Upper lobe of left lung (tissue), 6 donors: ENCODE measurements around the gene FOLR2. TPM values are rescaled to one million over a fixed set of nuclear protein-coding genes. Genes with fewer than 3 reads are reported as not detected.
A peak's percentile ranks its signal among the peaks of the same experiment; 100 is the strongest.

Experiments
- ATAC-seq, 2 donors: fragments of 200-7000 bp; cut with Tn5 transposase; one replicate each; pipeline ENCODE4 v1.9.1; 2022; ENCODE audit warnings: mild to moderate bottlenecking in 2 of 2, moderate library complexity in 2 of 2; ENCODE audit not compliant: low FRiP score in 2 of 2
- DNase-seq, 2 donors: peaks; one replicate each; pipeline ENCODE4 v3.0.0-alpha.2; 2019 to 2020
- H3K27ac ChIP-seq, 4 donors: fragments of 200-600 bp; sonication (generic); one replicate each; pipeline ENCODE4 v1.5.1; 2016 to 2019
- H3K27me3 ChIP-seq, 4 donors: fragments of 200-600 bp; sonication (generic); one replicate each; pipeline ENCODE4 v1.5.1; 2017 to 2019
- H3K36me3 ChIP-seq, 4 donors: fragments of 200-600 bp; sonication (generic); one replicate each; pipeline ENCODE4 v1.5.1; 2016 to 2019
- H3K4me1 ChIP-seq, 4 donors: fragments of 200-600 bp; sonication (generic); one replicate each; pipeline ENCODE4 v1.5.1; 2018 to 2019
- H3K4me3 ChIP-seq, 4 donors: fragments of 200-600 bp; sonication (generic); one replicate each; pipeline ENCODE4 v1.5.1; 2017 to 2019; ENCODE audit warnings: mild to moderate bottlenecking in 2 of 4, moderate library complexity in 1 of 4
- H3K9me3 ChIP-seq, 4 donors: fragments of 200-600 bp; sonication (generic); one replicate each; pipeline ENCODE4 v1.5.1; 2018 to 2019
- EP300 ChIP-seq, 4 donors: sonication (generic); formaldehyde crosslinking; IDR thresholded peaks; one replicate each; pipeline ENCODE4 v1.5.1; 2017; ENCODE audit warnings: antibody characterized with exemption in 4 of 4, control low read depth in 2 of 4
- POLR2A ChIP-seq, 4 donors: fragments of 450-650 bp; IDR thresholded peaks; one replicate each; pipeline ENCODE4 v1.5.1; 2016 to 2017; ENCODE audit warnings: antibody characterized with exemption in 4 of 4, mild to moderate bottlenecking in 2 of 4
- POLR2AphosphoS5 ChIP-seq, 2 donors: sonication (generic); formaldehyde crosslinking; IDR thresholded peaks; one replicate each; pipeline ENCODE4 v1.5.1; 2017; ENCODE audit warnings: antibody characterized with exemption in 2 of 2
- WGBS, 2 donors: methylation state at CpG; one replicate each; pipeline ENCODE4 v1.1.5; 2017 to 2018; 5-methylcytosine and 5-hydroxymethylcytosine counted together
- total RNA-seq, 6 donors: library from RNA; depleted of rRNA in 4 of 6; stranded (reverse); fragments of >200 nt in 4 of 6; gene quantifications; one replicate each; pipeline versions ENCODE4 v1.1.0 to v1.2.1, GENCODE V29; 2016 to 2021
- TF ChIP-seq, protein P1 (sequence below), 6 experiments: fragments of 450-650 bp in 4 of 6; fragments of 200-600 bp in 2 of 6; sonication (generic) in 2 of 6; IDR thresholded peaks; one replicate each; pipeline ENCODE4 v1.5.1; 2016 to 2019; ENCODE audit warnings: antibody characterized with exemption in 6 of 6
- donor health status: DM: no; HTN: no; CAD: no; lungs with moderate emphysema.
- donor health status: DM: no; HTN: yes; CAD: no; lungs with severe emphysema.

The FOLR2 gene
- total RNA-seq, 6 donors from 2014 or later = 4.8 to 28.7 (median 12.8) TPM

DNA sequence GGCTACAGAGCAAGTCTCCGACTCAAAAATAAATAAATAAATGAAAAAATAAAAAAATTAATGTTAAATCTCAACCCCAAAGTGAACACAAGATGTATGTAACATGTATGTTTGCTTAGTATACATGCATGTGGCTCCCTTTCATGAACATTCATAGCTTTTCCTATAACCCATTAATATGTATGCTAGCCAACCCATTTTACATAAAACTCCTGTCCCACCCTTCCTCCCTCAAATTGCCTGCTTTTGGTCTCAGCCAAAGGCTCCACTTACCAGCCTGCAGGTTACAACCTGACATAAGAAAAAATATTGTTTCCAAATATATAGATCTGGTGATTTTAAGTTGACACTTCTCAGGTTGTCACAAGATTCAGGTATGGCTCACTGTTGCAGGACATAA, 28.3 kb upstream of the FOLR2 start:
- no peak for TF ChIP-seq EP300 (IDR thresholded peaks at IDR 0.05)
- no peak for TF ChIP-seq POLR2A (IDR thresholded peaks at IDR 0.05)
- no peak for TF ChIP-seq POLR2AphosphoS5 (IDR thresholded peaks at IDR 0.05)
- TF ChIP-seq, protein P1, sequence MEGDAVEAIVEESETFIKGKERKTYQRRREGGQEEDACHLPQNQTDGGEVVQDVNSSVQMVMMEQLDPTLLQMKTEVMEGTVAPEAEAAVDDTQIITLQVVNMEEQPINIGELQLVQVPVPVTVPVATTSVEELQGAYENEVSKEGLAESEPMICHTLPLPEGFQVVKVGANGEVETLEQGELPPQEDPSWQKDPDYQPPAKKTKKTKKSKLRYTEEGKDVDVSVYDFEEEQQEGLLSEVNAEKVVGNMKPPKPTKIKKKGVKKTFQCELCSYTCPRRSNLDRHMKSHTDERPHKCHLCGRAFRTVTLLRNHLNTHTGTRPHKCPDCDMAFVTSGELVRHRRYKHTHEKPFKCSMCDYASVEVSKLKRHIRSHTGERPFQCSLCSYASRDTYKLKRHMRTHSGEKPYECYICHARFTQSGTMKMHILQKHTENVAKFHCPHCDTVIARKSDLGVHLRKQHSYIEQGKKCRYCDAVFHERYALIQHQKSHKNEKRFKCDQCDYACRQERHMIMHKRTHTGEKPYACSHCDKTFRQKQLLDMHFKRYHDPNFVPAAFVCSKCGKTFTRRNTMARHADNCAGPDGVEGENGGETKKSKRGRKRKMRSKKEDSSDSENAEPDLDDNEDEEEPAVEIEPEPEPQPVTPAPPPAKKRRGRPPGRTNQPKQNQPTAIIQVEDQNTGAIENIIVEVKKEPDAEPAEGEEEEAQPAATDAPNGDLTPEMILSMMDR (IDR thresholded peaks at IDR 0.05) = no peak
- H3K27ac ChIP-seq = peak overlapping the region in 1 of 4 donors; percentile 62
- ATAC-seq = no peak
- H3K4me3 ChIP-seq = no peak overlapping the region
- WGBS, 2 donors = 85 to 94% methylated on average over 1 of the region's 1 CpG
- H3K9me3 ChIP-seq = no peaks in the 10 kb centered on the region
- peaks cover 0 to 25% (median 9%) of the 10 kb centered on the region in 4 donors for H3K4me1 ChIP-seq
- no peaks in the 10 kb centered on the region for H3K27me3 ChIP-seq
- DNase-seq = no peak
- H3K36me3 ChIP-seq = no peaks in the 10 kb centered on the region

DNA sequence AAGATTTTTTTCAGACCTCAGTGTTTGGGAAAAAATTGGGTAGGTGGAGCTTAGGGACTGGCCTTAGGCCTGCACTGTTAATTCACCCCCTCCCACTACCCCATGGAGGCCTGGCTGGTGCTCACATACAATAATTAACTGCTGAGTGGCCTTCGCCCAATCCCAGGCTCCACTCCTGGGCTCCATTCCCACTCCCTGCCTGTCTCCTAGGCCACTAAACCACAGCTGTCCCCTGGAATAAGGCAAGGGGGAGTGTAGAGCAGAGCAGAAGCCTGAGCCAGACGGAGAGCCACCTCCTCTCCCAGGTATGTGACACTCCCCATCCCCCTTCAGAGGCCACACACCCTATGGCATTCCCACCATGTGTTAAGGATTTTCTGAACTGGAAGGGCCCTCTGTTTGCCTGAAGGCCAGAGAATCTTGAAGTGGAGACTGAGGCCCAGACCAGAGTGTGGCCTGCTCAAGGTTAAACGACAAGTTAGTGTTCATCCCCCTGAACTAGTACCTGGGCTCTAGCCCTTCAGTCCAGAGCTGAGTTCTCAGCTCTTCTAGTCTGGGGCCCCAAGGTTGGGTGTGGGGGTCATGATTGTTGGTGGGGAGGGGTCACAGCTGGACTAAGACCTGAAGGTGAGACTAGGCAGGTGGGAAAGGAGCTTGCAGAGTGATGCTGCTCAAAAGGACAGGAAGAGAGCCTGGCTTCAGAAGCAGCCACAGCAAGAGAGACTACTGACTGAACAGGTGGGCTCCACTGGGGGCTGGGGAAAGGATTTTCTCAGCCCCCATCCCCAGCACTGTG, 26.9 kb upstream of the FOLR2 start:
- H3K27ac ChIP-seq = peak overlapping the region; percentile 24 to 62 (median 60)
- no peak overlapping the region for H3K4me3 ChIP-seq
- TF ChIP-seq, protein P1 (IDR thresholded peaks at IDR 0.05) = no peak
- TF ChIP-seq EP300 (IDR thresholded peaks at IDR 0.05) (no peak), POLR2AphosphoS5 (IDR thresholded peaks at IDR 0.05) (no peak), POLR2A (IDR thresholded peaks at IDR 0.05) (no peak)
- no peaks in the 10 kb centered on the region for H3K27me3 ChIP-seq
- DNase-seq (peak in 1 of 2 donors; percentile 58), ATAC-seq (peak; percentile 31 to 89)
- no peaks in the 10 kb centered on the region for H3K36me3 ChIP-seq
- peaks cover 0 to 25% (median 6%) of the 10 kb centered on the region in 4 donors for H3K4me1 ChIP-seq
- H3K9me3 ChIP-seq = no peaks in the 10 kb centered on the region
- 26 to 62% methylated on average over 3 of the region's 3 CpGs for WGBS, 2 donors

DNA sequence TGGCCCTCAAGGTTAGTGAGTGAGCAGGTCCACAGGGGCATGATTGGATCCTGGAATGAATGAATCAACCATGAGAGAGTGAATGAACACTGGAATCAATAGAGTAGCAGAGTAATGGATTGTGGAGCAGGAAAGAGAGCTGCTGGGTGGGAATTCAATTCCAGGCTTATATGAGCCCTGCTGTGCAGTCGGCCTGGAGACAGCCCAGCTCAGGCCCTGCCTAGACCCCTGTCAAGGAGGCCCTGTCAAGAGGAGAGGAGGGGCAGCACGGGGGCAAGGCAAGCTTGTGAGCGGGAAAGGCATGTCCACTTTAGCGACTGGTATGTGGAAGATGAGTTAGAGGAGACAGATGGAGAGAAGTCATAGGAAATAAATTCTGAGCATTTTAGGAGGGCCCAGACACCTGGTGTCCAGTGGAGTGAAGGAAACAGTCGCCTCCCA, 25.9 kb upstream of the FOLR2 start:
- Histone ChIP-seq H3K4me1 (peaks cover 0 to 25% (median 6%) of the 10 kb centered on the region in 4 donors), H3K27ac (peak overlapping the region in 2 of 4 donors; percentile 57 to 62), H3K36me3 (no peaks in the 10 kb centered on the region), H3K9me3 (no peaks in the 10 kb centered on the region), H3K27me3 (no peaks in the 10 kb centered on the region), H3K4me3 (no peak overlapping the region)
- TF ChIP-seq EP300 (IDR thresholded peaks at IDR 0.05) (no peak), POLR2A (IDR thresholded peaks at IDR 0.05) (no peak), POLR2AphosphoS5 (IDR thresholded peaks at IDR 0.05) (no peak)
- TF ChIP-seq, protein P1 (IDR thresholded peaks at IDR 0.05) = no peak
- DNase-seq = no peak
- WGBS, 2 donors = 72 to 73% methylated on average over 5 of the region's 5 CpGs
- peak in 1 of 2 donors; percentile 8 for ATAC-seq

DNA sequence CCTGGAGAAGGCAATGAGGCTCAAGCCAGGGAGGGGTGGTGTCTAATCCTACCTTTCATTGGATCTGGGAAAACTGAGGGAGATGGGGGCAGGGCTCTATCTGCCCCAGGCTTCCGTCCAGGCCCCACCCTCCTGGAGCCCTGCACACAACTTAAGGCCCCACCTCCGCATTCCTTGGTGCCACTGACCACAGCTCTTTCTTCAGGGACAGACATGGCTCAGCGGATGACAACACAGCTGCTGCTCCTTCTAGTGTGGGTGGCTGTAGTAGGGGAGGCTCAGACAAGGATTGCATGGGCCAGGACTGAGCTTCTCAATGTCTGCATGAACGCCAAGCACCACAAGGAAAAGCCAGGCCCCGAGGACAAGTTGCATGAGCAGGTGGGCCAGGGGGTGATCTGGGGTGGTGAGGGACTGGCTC, 24.6 kb upstream of the FOLR2 start, which contains the start of gene FOLR1:
TSS of gene FOLR1 (plus strand) at position 180 of the 421 bp plus-strand sequence. CDS start at position 214, 34 bp downstream.
- Histone ChIP-seq H3K9me3 (no peaks in the 10 kb centered on the region), H3K27ac (peak within 1 kb of the TSS; percentile 42 to 75 (median 64)), H3K4me1 (peaks cover 0 to 25% (median 6%) of the 10 kb centered on the region in 4 donors), H3K4me3 (peak within 1 kb of the TSS in 3 of 4 donors; percentile 14 to 34 (median 33)), H3K27me3 (no peaks in the 10 kb centered on the region), H3K36me3 (no peaks in the 10 kb centered on the region)
- ATAC-seq = peak; percentile 44 to 80
- WGBS, 2 donors = 64 to 75% methylated on average over 4 to 5 of the region's 5 CpGs
- peak in 1 of 2 donors; percentile 84 for DNase-seq
- TF ChIP-seq POLR2AphosphoS5 (IDR thresholded peaks at IDR 0.05) = peak in 1 of 2 donors; percentile 67
- no peak for TF ChIP-seq EP300 (IDR thresholded peaks at IDR 0.05)
- TF ChIP-seq, protein P1 (IDR thresholded peaks at IDR 0.05) = no peak
- TF ChIP-seq POLR2A (IDR thresholded peaks at IDR 0.05) = peak in 2 of 4 donors; percentile 20 to 66
